Effector memory CD8-positive, alpha-beta T cell (primary cell): ENCODE measurements around the gene HPSE2.

ENCODE experiments used
- ATAC-seq: fragments of 150-1000 bp; cut with Tn5 transposase; replicated peaks from 2 replicates; pipeline ENCODE4 v1.10.0; 2021; ENCODE audit warnings: mild to moderate bottlenecking, moderate library complexity
- DNase-seq, 3 experiments: peaks; one replicate each; pipeline ENCODE4 v3.0.0; 2021
- H3K27ac Mint-ChIP-seq, 2 donors: one replicate each; pipeline ENCODE4 v1.8.0; 2022; ENCODE audit warnings: mild to moderate bottlenecking in 2 of 2, mixed read lengths in 2 of 2, moderate library complexity in 2 of 2
- H3K27me3 Mint-ChIP-seq, 2 donors: one replicate each; pipeline ENCODE4 v1.8.0; 2022; ENCODE audit warnings: mixed read lengths in 2 of 2
- H3K36me3 Mint-ChIP-seq: one replicate; pipeline ENCODE4 v1.8.0; 2022; ENCODE audit warnings: mild to moderate bottlenecking, moderate library complexity, mixed read lengths; ENCODE audit not compliant: insufficient read depth
- H3K4me1 Mint-ChIP-seq, 2 donors: one replicate each; pipeline ENCODE4 v1.8.0; 2022; ENCODE audit warnings: low read depth in 2 of 2, mixed read lengths in 2 of 2
- H3K4me3 Mint-ChIP-seq, 2 donors: one replicate each; pipeline ENCODE4 v1.8.0; 2022; ENCODE audit warnings: mild to moderate bottlenecking in 2 of 2, mixed read lengths in 2 of 2, moderate library complexity in 2 of 2
- H3K9me3 Mint-ChIP-seq, 2 donors: one replicate each; pipeline ENCODE4 v1.8.0; 2022; ENCODE audit warnings: mixed read lengths in 2 of 2

Gene HPSE2

DNA sequence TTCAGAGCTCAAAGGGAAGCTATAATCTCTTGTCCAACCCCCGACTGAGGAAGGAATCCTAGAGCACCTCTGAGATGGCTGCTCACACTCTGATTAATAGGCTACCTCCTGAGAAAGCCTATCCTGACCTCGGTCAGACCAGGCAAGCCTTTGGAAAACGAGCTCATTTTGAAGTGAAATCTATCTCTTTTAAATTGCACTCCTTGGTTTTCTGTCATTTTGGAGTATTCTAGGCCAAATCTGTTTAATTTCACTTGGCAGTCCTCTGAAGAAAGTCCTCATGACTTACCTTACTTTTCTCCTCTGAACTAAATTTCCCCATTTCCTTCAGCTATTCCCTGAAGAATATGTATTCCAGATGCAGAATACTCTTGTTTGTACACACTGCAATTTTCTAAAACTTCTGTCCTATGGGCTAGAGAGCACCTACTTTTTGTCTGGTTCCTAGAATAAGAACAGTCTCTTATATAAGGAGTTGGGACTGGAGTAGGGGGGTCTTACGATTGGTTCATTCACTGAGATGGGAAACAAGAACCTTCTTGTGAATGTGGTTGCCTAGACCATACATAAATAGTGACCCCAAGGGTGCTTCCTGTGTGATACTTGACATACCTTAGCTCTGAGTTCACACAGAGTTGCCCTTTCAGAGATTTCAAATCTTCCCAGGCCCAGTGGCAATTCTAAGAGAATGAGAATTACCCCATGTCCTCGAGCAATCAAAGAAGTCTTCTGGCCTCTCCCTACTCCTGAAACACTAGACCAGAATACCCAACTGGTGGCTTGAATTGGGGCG is 757.0 kb downstream of the HPSE2 start:
- Mint-ChIP-seq H3K36me3 (no peaks in the 10 kb centered on the region), H3K9me3 (no peaks in the 10 kb centered on the region), H3K27me3 (no peaks in the 10 kb centered on the region), H3K4me3 (no peak overlapping the region), H3K4me1 (peaks cover 10 to 11% of the 10 kb centered on the region in 2 donors), H3K27ac (peak overlapping the region in 1 of 2 donors; percentile 54)
- no peak for ATAC-seq
- no peak for DNase-seq

DNA sequence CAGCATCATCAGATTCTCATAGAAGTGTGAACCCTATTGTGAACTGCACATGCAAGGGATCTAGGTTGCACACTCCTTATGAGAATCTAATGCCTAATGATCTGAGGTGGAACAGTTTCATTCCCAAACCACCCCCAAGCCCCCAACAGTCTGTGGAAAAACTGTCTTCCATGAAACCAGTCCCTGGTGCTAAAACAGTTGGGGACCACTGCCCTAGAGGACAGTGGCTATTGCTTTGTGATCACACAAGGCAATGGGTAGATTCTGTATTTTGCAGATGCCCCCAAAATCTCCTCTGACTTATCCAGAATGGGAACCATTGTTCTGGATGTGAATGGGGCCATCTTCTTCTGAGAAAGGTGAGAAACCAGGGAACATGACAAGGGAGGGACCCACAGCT is 757.8 kb downstream of the HPSE2 start:
- Mint-ChIP-seq H3K9me3 (no peaks in the 10 kb centered on the region), H3K36me3 (no peaks in the 10 kb centered on the region), H3K4me3 (no peak overlapping the region), H3K4me1 (peaks cover 10 to 11% of the 10 kb centered on the region in 2 donors), H3K27ac (no peak overlapping the region), H3K27me3 (no peaks in the 10 kb centered on the region)
- ATAC-seq (no peak), DNase-seq (no peak)

DNA sequence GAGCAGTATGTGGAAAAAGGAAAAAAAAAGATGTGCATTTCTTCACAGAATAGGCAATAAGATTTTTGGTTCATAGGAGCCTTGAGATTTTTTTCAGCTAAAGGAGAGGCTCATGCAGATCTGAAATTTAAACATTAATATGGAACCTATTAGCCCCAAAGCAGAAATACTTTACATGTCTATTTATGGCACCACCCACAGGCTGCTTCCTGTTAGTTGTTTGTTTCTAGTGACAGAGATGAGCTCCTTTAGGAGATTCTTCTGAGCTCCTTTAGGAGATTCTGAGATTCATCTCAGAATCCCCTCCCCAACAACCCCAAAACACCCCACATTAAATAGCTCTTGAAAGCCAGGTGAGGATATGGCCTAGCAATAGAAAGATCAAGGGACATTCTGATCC is 761.0 kb downstream of the HPSE2 start:
- DNase-seq (no peak), ATAC-seq (no peak)
- H3K36me3 Mint-ChIP-seq: no peaks in the 10 kb centered on the region
- H3K4me3 Mint-ChIP-seq: no peak overlapping the region
- no peaks in the 10 kb centered on the region for H3K27me3 Mint-ChIP-seq
- peaks cover 0 to 7% of the 10 kb centered on the region in 2 donors for H3K4me1 Mint-ChIP-seq
- no peaks in the 10 kb centered on the region for H3K9me3 Mint-ChIP-seq
- no peak overlapping the region for H3K27ac Mint-ChIP-seq

DNA sequence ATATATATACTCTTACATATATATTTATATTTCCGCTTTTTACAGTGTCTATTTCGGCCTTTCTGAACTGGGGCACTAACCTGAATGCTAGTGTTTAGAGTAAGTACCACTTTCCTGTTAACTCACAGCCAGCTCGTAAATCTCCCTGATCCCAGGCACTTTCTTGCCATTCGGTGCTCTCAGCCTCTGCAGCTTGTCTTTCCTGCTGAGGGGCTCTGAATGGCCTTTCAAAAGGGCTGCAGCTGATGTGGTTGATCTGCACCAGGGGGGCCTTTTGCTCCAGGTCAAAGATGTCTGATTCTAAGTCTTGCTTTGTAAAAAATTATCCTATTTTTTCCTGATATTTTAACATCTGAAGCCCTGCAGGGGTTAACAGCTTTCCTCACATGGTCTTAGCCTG is 763.5 kb downstream of the HPSE2 start:
- no peaks in the 10 kb centered on the region for H3K27me3 Mint-ChIP-seq
- H3K36me3 Mint-ChIP-seq: no peaks in the 10 kb centered on the region
- H3K4me3 Mint-ChIP-seq: no peak overlapping the region
- ATAC-seq (no peak), DNase-seq (no peak)
- no peak overlapping the region for H3K27ac Mint-ChIP-seq
- H3K4me1 Mint-ChIP-seq: peaks cover 5 to 8% of the 10 kb centered on the region in 2 donors
- H3K9me3 Mint-ChIP-seq: no peaks in the 10 kb centered on the region

DNA sequence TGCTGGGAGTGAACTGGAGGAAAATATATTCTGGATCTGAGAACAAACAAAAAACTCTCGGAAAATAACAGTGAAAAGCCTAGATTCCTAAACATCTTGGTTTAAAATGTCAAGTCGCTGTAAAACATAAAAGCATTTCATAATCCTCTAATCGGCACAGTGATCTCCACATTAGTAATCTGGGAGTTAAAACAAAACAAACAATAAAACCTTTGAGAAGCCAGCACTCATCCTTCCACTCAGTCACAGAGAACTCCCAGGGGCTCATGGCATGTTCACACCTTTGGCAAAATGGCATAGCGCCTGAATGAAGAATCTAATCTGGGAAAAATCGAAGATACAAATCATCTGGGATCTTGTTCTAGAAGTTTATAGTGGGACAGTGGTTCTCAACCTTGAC is 764.8 kb downstream of the HPSE2 start:
- Mint-ChIP-seq H3K4me1 (peaks cover 6 to 8% of the 10 kb centered on the region in 2 donors), H3K4me3 (no peak overlapping the region), H3K9me3 (no peaks in the 10 kb centered on the region), H3K36me3 (no peaks in the 10 kb centered on the region), H3K27ac (no peak overlapping the region), H3K27me3 (no peaks in the 10 kb centered on the region)
- ATAC-seq (no peak), DNase-seq (no peak)

DNA sequence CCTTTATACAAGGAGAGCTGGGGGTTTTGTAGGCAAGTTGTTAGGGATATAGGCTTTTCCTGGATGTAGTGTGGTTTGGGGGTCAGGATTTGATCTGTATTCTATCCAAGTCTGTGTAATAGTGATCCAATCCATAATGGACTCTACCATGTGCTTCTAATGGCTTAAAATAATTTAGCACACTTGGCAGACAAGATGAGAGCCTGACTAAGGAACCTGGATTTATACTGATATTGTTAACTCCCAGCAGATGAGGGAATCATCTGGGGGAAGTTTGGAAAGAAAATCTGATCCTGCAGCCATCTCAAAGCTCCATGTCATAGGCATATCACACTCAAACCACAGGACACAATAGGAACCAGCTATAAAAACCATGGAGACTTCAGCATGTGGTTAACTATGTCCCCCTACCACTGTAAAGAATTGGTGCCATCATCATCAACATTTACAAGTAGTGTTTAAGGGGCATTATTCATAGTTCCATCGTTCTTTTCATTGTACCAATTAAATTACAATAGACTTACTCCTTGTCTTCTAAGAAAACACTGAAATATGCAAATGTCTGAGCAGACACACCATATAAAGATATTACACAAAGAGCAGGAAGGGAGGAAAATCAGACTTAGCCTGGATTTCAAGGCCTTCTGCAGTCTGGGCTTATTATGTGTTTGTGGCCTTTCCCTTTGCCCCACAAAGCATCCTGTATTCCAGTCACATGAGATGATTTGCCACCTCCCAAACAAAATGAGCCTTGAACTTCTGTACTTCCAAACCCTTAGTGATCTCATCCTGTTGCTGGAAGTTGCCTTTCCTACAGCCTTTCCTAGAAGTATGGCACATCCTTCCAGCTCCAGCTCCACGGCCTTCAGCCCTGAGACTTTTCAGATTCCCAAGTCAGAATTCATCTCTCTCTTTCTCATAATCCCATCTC is 766.4 kb downstream of the HPSE2 start:
- DNase-seq (no peak), ATAC-seq (no peak)
- H3K9me3 Mint-ChIP-seq: no peaks in the 10 kb centered on the region
- H3K4me3 Mint-ChIP-seq: peak overlapping the region in 1 of 2 donors; percentile 91
- H3K27ac Mint-ChIP-seq: no peak overlapping the region
- peaks cover 0 to 6% of the 10 kb centered on the region in 2 donors for H3K27me3 Mint-ChIP-seq
- no peaks in the 10 kb centered on the region for H3K36me3 Mint-ChIP-seq
- H3K4me1 Mint-ChIP-seq: peaks cover 6 to 8% of the 10 kb centered on the region in 2 donors

DNA sequence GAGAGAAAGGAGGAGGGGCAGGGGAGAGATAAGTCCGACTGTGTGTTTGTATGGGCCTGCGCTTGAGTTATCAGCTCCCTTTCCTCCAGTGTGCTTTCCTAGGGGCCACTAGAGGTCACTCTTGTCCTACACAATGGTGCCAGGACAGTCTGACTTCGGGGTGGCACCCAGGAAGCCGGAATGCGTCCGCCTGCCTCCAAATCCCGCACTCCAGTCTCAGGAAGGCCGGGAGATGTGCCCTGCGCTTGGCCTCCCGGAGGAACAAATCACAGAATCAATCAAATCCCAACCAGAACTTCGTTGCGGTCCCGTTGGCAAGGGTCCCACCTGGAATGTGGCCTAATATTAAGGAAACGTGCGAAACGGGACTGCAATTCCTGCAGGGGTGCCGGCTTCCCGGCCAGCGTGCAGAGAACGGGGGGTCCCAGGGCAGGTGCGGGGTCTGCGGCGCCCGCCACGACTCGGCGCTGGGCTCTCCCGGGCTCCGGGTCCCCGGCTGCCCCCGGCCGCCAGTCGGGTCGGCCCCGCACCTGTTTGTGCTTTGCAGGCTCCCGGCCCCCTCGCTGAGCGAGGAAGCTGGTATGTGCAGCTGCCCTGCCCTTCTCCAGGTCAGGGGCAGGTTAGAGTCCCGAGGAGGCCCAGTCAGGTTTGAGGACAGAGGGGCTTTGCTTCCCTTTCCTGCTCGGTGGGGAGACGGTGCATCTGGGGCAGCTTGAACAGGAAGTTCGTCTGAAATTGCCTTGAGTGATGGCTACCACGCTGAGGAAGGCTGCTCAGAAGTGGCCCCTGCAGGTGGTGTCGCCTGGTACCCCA is 767.9 kb downstream of the HPSE2 start:
- Mint-ChIP-seq H3K27ac (peak overlapping the region; percentile 77 to 91), H3K36me3 (no peaks in the 10 kb centered on the region), H3K4me3 (peak overlapping the region; percentile 91 to 97), H3K4me1 (peaks cover 6 to 8% of the 10 kb centered on the region in 2 donors), H3K27me3 (peaks cover 0 to 15% of the 10 kb centered on the region in 2 donors), H3K9me3 (no peaks in the 10 kb centered on the region)
- ATAC-seq (peak; percentile 96), DNase-seq (peak; percentile 57 to 59 (median 58))

DNA sequence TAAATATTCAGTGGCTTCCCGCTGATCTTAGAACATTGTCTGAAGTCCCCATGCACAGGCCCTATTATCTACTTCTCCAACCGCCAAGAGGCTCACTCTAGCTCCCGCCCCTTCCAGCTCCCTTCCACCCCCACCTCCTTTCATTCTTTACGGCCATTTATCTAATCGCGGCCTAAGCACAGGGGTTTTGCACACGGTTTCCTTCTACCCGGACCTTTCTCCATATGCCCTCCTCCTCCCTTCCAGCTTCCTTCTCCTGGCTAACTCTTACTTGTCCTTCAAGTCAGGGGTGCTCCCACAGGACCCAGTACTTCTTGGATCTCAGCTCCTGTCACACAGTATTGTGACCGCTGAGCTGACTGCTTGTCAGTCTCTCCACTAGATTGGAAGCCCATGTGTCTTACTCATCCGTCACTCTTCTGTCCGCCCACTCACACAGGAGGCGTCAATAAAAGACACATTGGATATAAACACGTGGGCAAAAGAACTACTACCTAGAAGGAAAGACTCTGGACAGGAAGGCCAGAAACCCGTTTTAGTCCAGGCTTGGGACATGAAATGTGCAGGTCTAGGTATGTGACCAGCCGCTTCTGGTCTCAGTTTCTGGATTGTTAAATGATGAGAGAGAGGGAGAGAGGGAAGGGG is 768.7 kb downstream of the HPSE2 start:
- Mint-ChIP-seq H3K4me3 (peak overlapping the region; percentile 91 to 97), H3K9me3 (no peaks in the 10 kb centered on the region), H3K36me3 (no peaks in the 10 kb centered on the region), H3K4me1 (peaks cover 6 to 8% of the 10 kb centered on the region in 2 donors), H3K27ac (peak overlapping the region; percentile 77 to 91), H3K27me3 (peaks cover 0 to 20% of the 10 kb centered on the region in 2 donors)
- ATAC-seq (no peak), DNase-seq (no peak)

DNA sequence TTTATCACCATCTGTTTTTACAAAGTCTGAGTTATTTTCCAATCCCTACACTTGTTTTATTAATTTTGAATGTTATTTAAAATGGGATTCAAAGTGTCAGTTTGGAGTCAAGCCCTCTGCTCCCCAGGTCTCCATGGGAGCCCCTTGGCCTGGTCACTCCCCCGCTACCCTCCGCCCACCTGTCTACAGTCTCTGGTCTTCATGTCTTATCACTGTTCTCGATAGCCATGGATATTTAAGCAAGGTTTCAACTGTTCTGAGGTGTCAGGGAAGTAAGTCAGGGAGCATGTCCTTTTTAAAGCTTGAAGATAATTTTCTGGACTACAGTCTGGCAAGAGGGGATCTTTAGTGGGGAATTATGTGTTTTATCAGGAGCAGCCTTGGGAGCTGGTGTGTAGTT is 769.8 kb downstream of the HPSE2 start:
- DNase-seq: no peak
- no peak for ATAC-seq
- H3K4me1 Mint-ChIP-seq: peaks cover 6 to 8% of the 10 kb centered on the region in 2 donors
- H3K27me3 Mint-ChIP-seq: peaks cover 0 to 20% of the 10 kb centered on the region in 2 donors
- no peaks in the 10 kb centered on the region for H3K36me3 Mint-ChIP-seq
- no peak overlapping the region for H3K27ac Mint-ChIP-seq
- H3K4me3 Mint-ChIP-seq: no peak overlapping the region
- no peaks in the 10 kb centered on the region for H3K9me3 Mint-ChIP-seq

DNA sequence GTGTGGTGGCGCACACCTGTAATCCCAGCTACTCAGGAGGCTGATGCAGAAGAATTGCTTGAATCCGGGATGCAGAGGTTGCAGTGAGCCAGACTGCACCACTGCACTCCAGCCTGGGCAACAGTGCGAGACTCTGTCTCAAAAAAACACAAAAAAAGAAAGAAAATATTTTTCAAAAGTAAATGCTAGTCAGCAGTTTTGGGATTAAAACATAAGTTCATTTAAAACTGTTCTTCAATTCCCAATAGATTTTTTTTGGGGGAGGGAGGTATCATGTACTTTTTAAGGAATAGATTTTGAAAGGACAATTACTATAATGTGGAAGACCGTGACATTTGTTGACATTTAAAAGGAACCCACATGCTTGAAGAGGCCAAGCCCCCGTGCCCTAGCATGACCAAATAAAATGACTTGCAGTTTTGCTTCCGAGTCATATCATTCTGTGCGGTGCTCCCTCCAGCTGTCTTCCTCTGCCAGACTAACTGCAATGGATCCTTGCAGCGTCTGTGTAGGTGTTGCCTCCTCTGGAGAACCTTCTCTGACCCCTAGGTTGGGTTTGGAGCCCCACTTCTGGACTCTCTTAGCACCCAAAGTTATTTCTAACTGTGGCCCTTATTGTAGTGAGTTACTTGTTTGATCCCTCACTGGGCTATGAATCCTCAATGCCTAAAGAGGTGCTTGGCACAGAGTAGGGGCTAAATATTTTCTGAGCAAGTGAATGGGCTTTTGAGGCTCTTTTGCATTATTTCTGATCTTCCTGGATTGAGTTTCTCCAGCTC is 771.5 kb downstream of the HPSE2 start:
- H3K36me3 Mint-ChIP-seq: no peaks in the 10 kb centered on the region
- no peak overlapping the region for H3K4me3 Mint-ChIP-seq
- peaks cover 0 to 20% of the 10 kb centered on the region in 2 donors for H3K27me3 Mint-ChIP-seq
- DNase-seq: no peak
- H3K27ac Mint-ChIP-seq: no peak overlapping the region
- no peak for ATAC-seq
- H3K4me1 Mint-ChIP-seq: peaks cover 6 to 8% of the 10 kb centered on the region in 2 donors
- no peaks in the 10 kb centered on the region for H3K9me3 Mint-ChIP-seq

DNA sequence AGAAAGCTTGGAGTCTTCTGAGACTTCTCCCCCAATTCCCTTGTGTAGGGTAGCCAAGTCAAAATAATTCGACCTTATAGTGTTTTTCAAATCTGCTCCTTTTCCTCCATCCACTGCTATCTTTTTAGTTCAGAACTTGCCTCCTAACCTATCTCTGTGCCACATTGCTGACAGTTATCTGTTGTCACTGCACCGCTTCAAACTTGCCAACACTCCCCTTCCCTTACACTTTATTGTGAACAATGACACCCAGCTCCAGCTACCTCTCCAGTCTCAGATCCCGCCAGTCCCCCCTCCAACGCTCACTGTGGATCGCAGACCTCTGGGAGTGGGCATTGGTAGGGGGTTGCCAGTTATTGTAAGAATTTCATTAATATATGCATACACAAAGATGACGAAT is 772.6 kb downstream of the HPSE2 start:
- DNase-seq (no peak), ATAC-seq (no peak)
- Mint-ChIP-seq H3K36me3 (no peaks in the 10 kb centered on the region), H3K27ac (no peak overlapping the region), H3K4me1 (peaks cover 3 to 6% of the 10 kb centered on the region in 2 donors), H3K4me3 (no peak overlapping the region), H3K9me3 (no peaks in the 10 kb centered on the region), H3K27me3 (peaks cover 5 to 27% of the 10 kb centered on the region in 2 donors)

DNA sequence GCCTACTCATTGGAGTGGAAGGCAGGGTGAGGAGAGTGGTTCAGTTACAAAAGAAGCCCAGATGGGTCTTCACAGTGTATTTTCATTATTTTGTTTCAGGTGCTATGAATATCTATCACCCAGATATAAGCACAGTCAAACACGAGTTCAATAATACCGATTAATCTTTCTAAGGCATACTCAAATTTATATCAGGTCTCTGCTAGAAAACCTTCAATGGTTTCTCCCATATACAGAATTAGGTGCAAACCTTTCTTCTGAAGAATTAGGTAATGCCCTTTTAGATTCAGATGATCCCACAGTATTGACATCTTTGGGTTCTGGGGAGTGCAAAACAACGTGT is 774.2 kb downstream of the HPSE2 start:
- H3K4me3 Mint-ChIP-seq: no peak overlapping the region
- no peaks in the 10 kb centered on the region for H3K9me3 Mint-ChIP-seq
- H3K27ac Mint-ChIP-seq: no peak overlapping the region
- ATAC-seq (no peak), DNase-seq (no peak)
- no peaks in the 10 kb centered on the region for H3K4me1 Mint-ChIP-seq
- peaks cover 18 to 38% of the 10 kb centered on the region in 2 donors for H3K27me3 Mint-ChIP-seq
- no peaks in the 10 kb centered on the region for H3K36me3 Mint-ChIP-seq
